CD14-positive monocyte (primary cell): ENCODE results near the gene LRG1. TPM values are rescaled to one million over a fixed set of nuclear protein-coding genes. Genes with fewer than 3 reads are reported as not detected.

ENCODE experiments used
- DNase-seq, 3 donors: peaks; one replicate each; pipeline ENCODE4 v3.0.0-alpha.2; 2011 to 2022
- H2AFZ ChIP-seq: 2 replicates; pipeline ENCODE4 v1.6.0; 2012; ENCODE audit warnings: mild to moderate bottlenecking, low read depth, low read length, inconsistent platforms; ENCODE audit not compliant: insufficient read depth, poor library complexity, severe bottlenecking
- H3K27ac ChIP-seq, 2 donors: 1 replicate in 1 of 2; 2 replicates in 1 of 2; pipeline ENCODE4 v1.5.1; 2012 to 2013; ENCODE audit warnings: low read length in 2 of 2, control low read depth in 1 of 2, inconsistent platforms in 1 of 2, low read depth in 1 of 2, mild to moderate bottlenecking in 1 of 2
- H3K27me3 ChIP-seq, 2 donors: one replicate each; pipeline versions ENCODE4 v1.6.0 to v1.6.1; 2011 to 2013; ENCODE audit warnings: low read length in 2 of 2; ENCODE audit not compliant: control insufficient read depth in 2 of 2, insufficient read depth in 2 of 2
- H3K36me3 ChIP-seq, 2 donors: replicated peaks in 1 of 2; 1 replicate in 1 of 2; 2 replicates in 1 of 2; pipeline versions ENCODE4 v1.5.1 to v1.6.1; 2012 to 2013; ENCODE audit warnings: low read length in 2 of 2, control low read depth in 1 of 2, inconsistent platforms in 1 of 2, mild to moderate bottlenecking in 1 of 2; ENCODE audit not compliant: insufficient read depth in 2 of 2, control insufficient read depth in 1 of 2
- H3K4me1 ChIP-seq, 2 donors: 1 replicate in 1 of 2; 2 replicates in 1 of 2; pipeline versions ENCODE4 v1.5.1 to v1.6.1; 2012 to 2013; ENCODE audit warnings: low read length in 2 of 2, control low read depth in 1 of 2, inconsistent platforms in 1 of 2, mild to moderate bottlenecking in 1 of 2, moderate library complexity in 1 of 2; ENCODE audit not compliant: insufficient read depth in 2 of 2, control insufficient read depth in 1 of 2
- H3K4me2 ChIP-seq: replicated peaks from 2 replicates; pipeline ENCODE3; 2012; ENCODE audit warnings: low read length, moderate library complexity, mild to moderate bottlenecking; ENCODE audit not compliant: poor library complexity, severe bottlenecking; ENCODE audit errors: extremely low read depth
- H3K4me3 ChIP-seq, 3 experiments: fragments of 200-600 bp in 1 of 3; sonication (generic) in 1 of 3; replicated peaks in 1 of 3; 1 replicate in 2 of 3; 2 replicates in 1 of 3; pipeline ENCODE4 v1.5.1; 2011 to 2013; ENCODE audit warnings: low read length in 3 of 3, mild to moderate bottlenecking in 3 of 3, control low read depth in 2 of 3, low read depth in 2 of 3, inconsistent platforms in 1 of 3, moderate library complexity in 1 of 3
- H3K79me2 ChIP-seq: 2 replicates; pipeline ENCODE4 v1.6.0; 2012; ENCODE audit warnings: mild to moderate bottlenecking, control low read depth, inconsistent platforms, low read length, moderate library complexity; ENCODE audit not compliant: insufficient read depth
- H3K9ac ChIP-seq: 2 replicates; pipeline ENCODE4 v1.6.0; 2017; ENCODE audit warnings: low read length, mild to moderate bottlenecking; ENCODE audit not compliant: insufficient read depth, poor library complexity, severe bottlenecking
- H3K9me3 ChIP-seq, 2 donors: replicated peaks in 1 of 2; 1 replicate in 1 of 2; 2 replicates in 1 of 2; pipeline versions ENCODE4 v1.5.1 to v1.6.1; 2012 to 2013; ENCODE audit warnings: low read length in 2 of 2, control low read depth in 1 of 2; ENCODE audit not compliant: control insufficient read depth in 1 of 2, insufficient read depth in 1 of 2
- H4K20me1 ChIP-seq: 2 replicates; pipeline ENCODE4 v1.6.0; 2012; ENCODE audit warnings: mild to moderate bottlenecking, low read length, control low read depth, moderate library complexity; ENCODE audit not compliant: insufficient read depth
- H3K27ac Mint-ChIP-seq, 7 donors: one replicate each; pipeline ENCODE4 v1.8.0; 2020; ENCODE audit warnings: mild to moderate bottlenecking in 7 of 7, mixed read lengths in 7 of 7, moderate library complexity in 6 of 7, inconsistent platforms in 2 of 7
- H3K27me3 Mint-ChIP-seq, 3 donors: one replicate each; pipeline ENCODE4 v1.8.0; 2021 to 2022; ENCODE audit warnings: low read depth in 3 of 3, mild to moderate bottlenecking in 3 of 3, mixed read lengths in 3 of 3, moderate library complexity in 3 of 3, inconsistent platforms in 1 of 3
- H3K36me3 Mint-ChIP-seq, 2 donors: one replicate each; pipeline ENCODE4 v1.8.0; 2020; ENCODE audit warnings: mixed read lengths in 2 of 2, inconsistent platforms in 1 of 2, mild to moderate bottlenecking in 1 of 2
- H3K4me1 Mint-ChIP-seq: one replicate; pipeline ENCODE4 v1.8.0; 2020; ENCODE audit warnings: mild to moderate bottlenecking, mixed read lengths
- H3K4me3 Mint-ChIP-seq, 2 donors: one replicate each; pipeline ENCODE4 v1.8.0; 2020; ENCODE audit warnings: mild to moderate bottlenecking in 2 of 2, mixed read lengths in 2 of 2, moderate library complexity in 1 of 2
- H3K9me3 Mint-ChIP-seq, 7 donors: one replicate each; pipeline ENCODE4 v1.8.0; 2020 to 2022; ENCODE audit warnings: mixed read lengths in 7 of 7, mild to moderate bottlenecking in 6 of 7, moderate library complexity in 6 of 7, inconsistent platforms in 2 of 7
- WGBS: methylation state at CpG from one replicate; pipeline ENCODE4 v1.1.5; 2013; ENCODE audit warnings: missing lambda C conversion rate; ENCODE audit not compliant: insufficient coverage; 5-methylcytosine and 5-hydroxymethylcytosine counted together
- intact Hi-C, 2 donors: fragments of 100-400 bp; cut with micrococcal nuclease; formaldehyde crosslinking; loops; one replicate each; pipeline versions ENCODE4 v1.15.0 to v1.15.1; 2023
- polyA plus RNA-seq, 3 donors: library from polyadenylated mRNA; depleted of rRNA in 1 of 3; unstranded in 2 of 3; stranded (reverse) in 1 of 3; fragments of 300-500 nt in 2 of 3; fragments of >200 nt in 1 of 3; fragmentation: Illumina TruSeq in 2 of 3; gene quantifications; 1 replicate in 2 of 3; 2 replicates in 1 of 3; pipeline ENCODE4 v1.2.3, GENCODE V29; 2012 to 2021
- TF ChIP-seq, protein P1 (sequence below): fragments of 200-600 bp; IDR thresholded peaks from one replicate; pipeline ENCODE4 v1.8.0; 2022; ENCODE audit warnings: antibody characterized with exemption, mild to moderate bottlenecking

The LRG1 gene
- polyA plus RNA-seq, 3 donors, result 5.5 to 50.1 (median 9.6) TPM

- Histone ChIP-seq H3K27me3 (no peaks in the 10 kb centered on the region), H3K4me1 (peaks cover 0 to 4% of the 10 kb centered on the region in 2 donors), H3K4me3 (no peak overlapping the region), H3K9ac (no peak overlapping the region), H2AFZ (no peak overlapping the region), H3K27ac (no peak overlapping the region), H4K20me1 (no peaks in the 10 kb centered on the region), H3K4me2 (no peak overlapping the region), H3K79me2 (no peaks in the 10 kb centered on the region), H3K36me3 (no peaks in the 10 kb centered on the region), H3K9me3 (no peaks in the 10 kb centered on the region)
- WGBS, result 78% methylated on average over 21 of the region's 23 CpGs
- Mint-ChIP-seq H3K36me3 (no peaks in the 10 kb centered on the region), H3K4me3 (no peak overlapping the region), H3K27ac (no peak overlapping the region), H3K9me3 (no peaks in the 10 kb centered on the region), H3K4me1 (peaks cover 2% of the 10 kb centered on the region), H3K27me3 (peaks cover 1 to 8% (median 6%) of the 10 kb centered on the region in 3 donors)
- intact Hi-C loops, result loop anchor here in 1 of 2 donors (5.0 to 10.0 kb wide), 2 partner anchors 112 to 261 kb away; partner anchors contain the start of gene TNFAIP8L1
- TF ChIP-seq, protein P1, sequence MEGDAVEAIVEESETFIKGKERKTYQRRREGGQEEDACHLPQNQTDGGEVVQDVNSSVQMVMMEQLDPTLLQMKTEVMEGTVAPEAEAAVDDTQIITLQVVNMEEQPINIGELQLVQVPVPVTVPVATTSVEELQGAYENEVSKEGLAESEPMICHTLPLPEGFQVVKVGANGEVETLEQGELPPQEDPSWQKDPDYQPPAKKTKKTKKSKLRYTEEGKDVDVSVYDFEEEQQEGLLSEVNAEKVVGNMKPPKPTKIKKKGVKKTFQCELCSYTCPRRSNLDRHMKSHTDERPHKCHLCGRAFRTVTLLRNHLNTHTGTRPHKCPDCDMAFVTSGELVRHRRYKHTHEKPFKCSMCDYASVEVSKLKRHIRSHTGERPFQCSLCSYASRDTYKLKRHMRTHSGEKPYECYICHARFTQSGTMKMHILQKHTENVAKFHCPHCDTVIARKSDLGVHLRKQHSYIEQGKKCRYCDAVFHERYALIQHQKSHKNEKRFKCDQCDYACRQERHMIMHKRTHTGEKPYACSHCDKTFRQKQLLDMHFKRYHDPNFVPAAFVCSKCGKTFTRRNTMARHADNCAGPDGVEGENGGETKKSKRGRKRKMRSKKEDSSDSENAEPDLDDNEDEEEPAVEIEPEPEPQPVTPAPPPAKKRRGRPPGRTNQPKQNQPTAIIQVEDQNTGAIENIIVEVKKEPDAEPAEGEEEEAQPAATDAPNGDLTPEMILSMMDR, result no peak
- no peak for DNase-seq
Measured at GRCh38 chr19:4525563-4526002, 14.3 kb downstream of the LRG1 start.

GRCh38 chr19:4524808-4525562 is 14.9 kb downstream of the LRG1 start:
- Histone ChIP-seq H3K9me3 (no peaks in the 10 kb centered on the region), H3K9ac (no peak overlapping the region), H3K36me3 (no peaks in the 10 kb centered on the region), H2AFZ (no peak overlapping the region), H3K4me2 (no peak overlapping the region), H3K27ac (no peak overlapping the region), H3K4me1 (peaks cover 0 to 4% of the 10 kb centered on the region in 2 donors), H4K20me1 (no peaks in the 10 kb centered on the region), H3K27me3 (no peaks in the 10 kb centered on the region), H3K79me2 (no peaks in the 10 kb centered on the region), H3K4me3 (no peak overlapping the region)
- intact Hi-C loops, result loop anchor here in 1 of 2 donors (5.0 to 10.0 kb wide), 2 partner anchors 112 to 260 kb away; partner anchors contain the start of gene TNFAIP8L1
- Mint-ChIP-seq H3K4me1 (peaks cover 2% of the 10 kb centered on the region), H3K36me3 (no peaks in the 10 kb centered on the region), H3K9me3 (peaks cover 0 to under 1% (median 0%) of the 10 kb centered on the region in 7 donors), H3K27ac (peak overlapping the region in 1 of 7 donors; percentile 6), H3K27me3 (peaks cover 0 to 8% (median 4%) of the 10 kb centered on the region in 3 donors), H3K4me3 (no peak overlapping the region)
- TF ChIP-seq, protein P1, result peak; percentile 83
- 70% methylated on average over 13 of the region's 23 CpGs for WGBS
- DNase-seq, result peak; percentile 61 to 66 (median 62)
